CD4-positive, alpha-beta T cell (primary cell): ENCODE data around the gene CCSER2. TPM values are rescaled to one million over a fixed set of nuclear protein-coding genes. Genes with fewer than 3 reads are reported as not detected.
"Not testable (repeated sequence)": the region's sequence is repeated elsewhere in the genome, so short reads cannot be mapped to it uniquely, and the experiment has no call there.

ENCODE experiments used
- ATAC-seq: fragments of 200-7000 bp; cut with Tn5 transposase; one replicate; pipeline ENCODE4 v1.10.0; 2022; ENCODE audit warnings: mild to moderate bottlenecking; ENCODE audit not compliant: poor library complexity
- CTCF ChIA-PET: fragments of 350-600 bp; sonication (Branson Sonifier 250); formaldehyde crosslinking; loops from one replicate; lab custom pipeline; 2021; ENCODE audit warnings: antibody characterized with exemption, inconsistent platforms; lab: Charles Lee
- POLR2A ChIA-PET: fragments of 350-600 bp; sonication (Branson Sonifier 250); formaldehyde crosslinking; loops from one replicate; lab custom pipeline; 2021; ENCODE audit warnings: antibody characterized with exemption, inconsistent platforms; lab: Charles Lee
- DNase-seq, 14 experiments: peaks; one replicate each; pipeline ENCODE4 v3.0.0-alpha.2; 2013 to 2020; ENCODE audit warnings: mixed read lengths in 2 of 14
- H3K27ac ChIP-seq, 2 donors: one replicate each; pipeline versions ENCODE4 v1.5.1 to v1.7.0; 2013; ENCODE audit warnings: low read length in 2 of 2, low read depth in 1 of 2, mild to moderate bottlenecking in 1 of 2
- H3K27me3 ChIP-seq, 2 experiments: 1 replicate in 1 of 2; 2 replicates in 1 of 2; pipeline versions ENCODE4 v1.6.1 to v1.7.0; 2013; ENCODE audit warnings: low read length in 2 of 2, control low read depth in 1 of 2, mild to moderate bottlenecking in 1 of 2, moderate library complexity in 1 of 2; ENCODE audit not compliant: insufficient read depth in 2 of 2, control insufficient read depth in 1 of 2
- H3K36me3 ChIP-seq: one replicate; pipeline ENCODE4 v1.6.1; 2013; ENCODE audit warnings: low read length, control low read depth; ENCODE audit not compliant: insufficient read depth
- H3K4me1 ChIP-seq: one replicate; pipeline ENCODE4 v1.6.1; 2013; ENCODE audit warnings: low read length, control low read depth; ENCODE audit not compliant: insufficient read depth
- H3K4me3 ChIP-seq: one replicate; pipeline ENCODE4 v1.5.1; 2013; ENCODE audit warnings: mild to moderate bottlenecking, low read length, moderate library complexity
- H3K9me3 ChIP-seq, 2 experiments: 1 replicate in 1 of 2; 2 replicates in 1 of 2; pipeline versions ENCODE4 v1.6.1 to v1.7.0; 2013; ENCODE audit warnings: low read length in 2 of 2, mild to moderate bottlenecking in 2 of 2, control low read depth in 1 of 2, moderate library complexity in 1 of 2; ENCODE audit not compliant: control insufficient read depth in 1 of 2, insufficient read depth in 1 of 2
- H3K27ac Mint-ChIP-seq: one replicate; pipeline ENCODE4 v1.8.0; 2020; ENCODE audit warnings: mixed read lengths
- H3K27me3 Mint-ChIP-seq: one replicate; pipeline ENCODE4 v1.8.0; 2021; ENCODE audit warnings: mixed read lengths
- H3K36me3 Mint-ChIP-seq: one replicate; pipeline ENCODE4 v1.8.0; 2021; ENCODE audit warnings: low read depth, mixed read lengths
- H3K4me1 Mint-ChIP-seq: one replicate; pipeline ENCODE4 v1.8.0; 2021; ENCODE audit warnings: low read depth, mixed read lengths
- H3K4me3 Mint-ChIP-seq: one replicate; pipeline ENCODE4 v1.8.0; 2020; ENCODE audit warnings: mild to moderate bottlenecking, mixed read lengths
- H3K9me3 Mint-ChIP-seq: one replicate; pipeline ENCODE4 v1.8.0; 2020; ENCODE audit warnings: mixed read lengths
- CTCF ChIP-seq: fragments of 200-600 bp; IDR thresholded peaks from one replicate; pipeline ENCODE4 v1.8.0; 2022; ENCODE audit warnings: antibody characterized with exemption, mild to moderate bottlenecking
- intact Hi-C, 2 experiments: fragments of 100-400 bp; cut with DNase I in 1 of 2; cut with micrococcal nuclease in 1 of 2; formaldehyde crosslinking; loops; one replicate each; pipeline versions ENCODE4 v1.15.1 to v1.9.0; 2023 to 2025; cut with DNase I, micrococcal nuclease
- polyA plus RNA-seq, 2 donors: library from polyadenylated mRNA; unstranded; fragments of 120-200 nt; gene quantifications; one replicate each; pipeline ENCODE4 v1.2.1, GENCODE V29; 2013
- total RNA-seq, 174 experiments: library from RNA in 2 of 174; stranded (reverse) in 2 of 174; gene quantifications; one replicate each; pipeline ENCODE4 v1.2.3 and lab custom pipeline; 2021 to 2026

Gene CCSER2
- total RNA-seq = 100 to 1,000 TPM; 134 to 148 TPM
- 46.6 TPM for polyA plus RNA-seq (2013, experiment 1 of 2)
- polyA plus RNA-seq (2013, experiment 2 of 2) = 65.0 TPM
- 61.3 to 553 (median 182) reads per million in 172 experiments for total RNA-seq (lab: John Stamatoyannopoulos, UW)

GRCh38 chr10:84328418-84329195 lies at the start of gene CCSER2:
Gene CCSER2, plus strand, starts transcription at chr10:84328589. Its CDS starts 42,464 bp downstream, at chr10:84371053.
- TF ChIP-seq CTCF = no peak
- no peaks in the 10 kb centered on the region for H3K36me3 ChIP-seq
- H3K4me1 ChIP-seq = peaks cover 22% of the 10 kb centered on the region

GRCh38 chr10:84279876-84280475 lies 48.4 kb upstream of the CCSER2 start:
- intact Hi-C loops, H3K27ac Mint-ChIP-seq, CTCF ChIA-PET: not testable (repeated sequence)

More at GRCh38 chr10:84328418-84329195, at the start of gene CCSER2:
- POLR2A ChIA-PET = interaction anchor here (0.9 to 3.0 kb wide), 11 partner anchors 9 to 209 kb away, joined by 3 to 14 read pairs (median 6); partner anchors contain the start of gene GHITM
- Mint-ChIP-seq H3K4me1 (peaks cover 35% of the 10 kb centered on the region), H3K27ac (peak within 1 kb of the TSS; percentile 99), H3K27me3 (no peaks in the 10 kb centered on the region), H3K9me3 (no peaks in the 10 kb centered on the region), H3K4me3 (peak within 1 kb of the TSS; percentile 97), H3K36me3 (peaks cover 22% of the 10 kb centered on the region)
- Histone ChIP-seq H3K9me3 (no peaks in the 10 kb centered on the region), H3K4me3 (peak within 1 kb of the TSS; percentile 63), H3K27ac (peak within 1 kb of the TSS; percentile 75 to 92), H3K27me3 (no peaks in the 10 kb centered on the region)
- peak; percentile 77 to 95 (median 86) for DNase-seq
- CTCF ChIA-PET = interaction anchor here (0.7 to 1.7 kb wide), 6 partner anchors 11 to 102 kb away, joined by 3 to 8 read pairs (median 4); no protein-coding TSS in a partner anchor
- intact Hi-C loops = loop anchor here in 1 of 2 experiments (2.0 kb wide), 1 partner anchor 190 kb away; the partner anchor contains the start of gene GHITM
- peak; percentile 55 for ATAC-seq

GRCh38 chr10:84286695-84287094 lies 41.7 kb upstream of the CCSER2 start:
- no peak for ATAC-seq
- H3K4me3 Mint-ChIP-seq = no peak overlapping the region
- H3K27ac Mint-ChIP-seq = no peak overlapping the region
- H3K4me1 ChIP-seq = no peaks in the 10 kb centered on the region
- no peak for TF ChIP-seq CTCF
- no peak for DNase-seq
- H3K27ac ChIP-seq = no peak overlapping the region
- ChIA-PET CTCF (no interaction called here), POLR2A (no interaction called here)
- no peaks in the 10 kb centered on the region for H3K9me3 ChIP-seq
- H3K36me3 ChIP-seq = no peaks in the 10 kb centered on the region
- no peaks in the 10 kb centered on the region for H3K27me3 Mint-ChIP-seq
- H3K9me3 Mint-ChIP-seq = no peaks in the 10 kb centered on the region
- H3K36me3 Mint-ChIP-seq = no peaks in the 10 kb centered on the region
- intact Hi-C loops = no loop called here
- no peaks in the 10 kb centered on the region for H3K27me3 ChIP-seq
- no peak overlapping the region for H3K4me3 ChIP-seq
- no peaks in the 10 kb centered on the region for H3K4me1 Mint-ChIP-seq

More at GRCh38 chr10:84279876-84280475, 48.4 kb upstream of the CCSER2 start:
- H3K4me3 Mint-ChIP-seq, ATAC-seq, H3K36me3 ChIP-seq, H3K4me1 Mint-ChIP-seq, H3K4me3 ChIP-seq, H3K9me3 Mint-ChIP-seq, DNase-seq, H3K27ac ChIP-seq, POLR2A ChIA-PET, H3K36me3 Mint-ChIP-seq, H3K9me3 ChIP-seq, H3K4me1 ChIP-seq, H3K27me3 ChIP-seq: not testable (repeated sequence)
- H3K27me3 Mint-ChIP-seq = peaks cover 25% of the 10 kb centered on the region
